ENCODE measurements around the gene LRSAM1.

LRSAM1 gene

DNA sequence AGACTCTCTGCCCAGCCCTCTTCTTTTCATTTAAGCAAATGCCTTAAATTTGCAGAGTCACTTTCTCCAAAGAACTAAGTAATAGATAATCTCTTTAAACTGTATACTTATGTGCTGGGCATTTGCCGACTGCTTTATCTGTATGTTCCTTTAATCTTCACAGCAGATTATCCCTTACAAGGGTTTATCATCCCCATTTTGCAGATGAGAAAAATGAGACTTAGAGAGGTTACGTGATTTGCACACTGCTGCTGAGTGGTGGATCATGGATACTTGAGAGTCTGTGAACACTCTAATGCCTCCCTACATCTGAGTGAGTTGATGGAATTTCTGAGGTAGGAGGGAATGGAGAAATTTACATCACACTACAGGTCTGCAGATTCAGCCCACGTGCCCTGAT, 23.0 kb upstream of the LRSAM1 start:
- no peak for DNase-seq

DNA sequence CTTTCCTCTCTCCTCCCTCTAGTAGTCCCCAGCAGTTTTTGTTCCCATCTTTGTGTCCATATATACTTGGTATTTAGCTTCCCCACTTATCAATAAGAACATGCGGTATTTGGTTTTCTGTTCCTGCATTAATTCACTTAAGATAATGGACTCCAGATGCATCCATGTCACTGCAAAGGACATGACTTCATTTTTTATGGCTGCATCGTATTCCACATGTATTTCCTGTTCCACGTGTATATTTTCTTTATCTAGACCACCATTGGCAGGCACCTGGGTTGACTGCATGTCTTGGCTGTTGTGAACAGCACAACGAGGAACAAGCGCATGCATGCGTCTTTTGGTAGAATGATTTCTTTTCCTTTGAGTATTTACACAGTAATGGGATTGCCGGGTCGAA, 20.9 kb upstream of the LRSAM1 start:
- no peak for DNase-seq

DNA sequence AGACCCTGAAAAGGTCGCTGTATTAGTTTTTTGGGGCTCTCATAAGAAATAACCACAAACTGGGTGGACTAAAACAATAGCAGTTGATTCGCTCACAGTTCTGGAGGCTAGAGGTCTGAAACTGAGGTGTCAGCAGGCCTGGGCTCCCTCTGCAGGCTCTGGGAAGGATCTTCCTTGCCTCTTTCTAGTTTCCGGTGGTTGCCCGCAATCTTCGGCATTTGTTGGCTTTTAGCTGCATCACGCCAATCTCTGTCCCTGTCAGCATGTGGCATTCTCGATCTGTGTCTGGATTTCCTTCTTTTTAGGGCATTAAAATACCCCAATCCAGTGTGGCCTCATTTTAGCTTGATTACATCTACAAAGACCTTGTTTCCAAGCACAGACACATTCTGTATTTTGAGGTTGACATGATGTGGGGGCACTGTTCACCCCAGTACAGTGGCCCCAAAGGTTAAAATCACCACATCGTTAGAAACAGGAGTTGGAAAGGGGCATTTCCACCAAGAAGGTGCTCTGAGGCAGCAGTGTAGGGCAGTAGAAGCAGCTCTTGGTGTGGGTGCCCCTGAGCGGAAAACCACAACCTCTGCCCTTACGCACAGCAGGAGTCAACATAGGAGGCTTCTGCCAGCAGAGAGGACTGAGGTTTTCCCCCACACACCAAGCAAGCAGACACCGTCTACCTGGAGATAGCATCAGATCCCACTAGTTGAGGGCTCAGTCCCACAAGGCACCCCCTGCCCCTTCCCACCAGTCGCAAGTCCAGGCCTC, 13.6 kb upstream of the LRSAM1 start:
- no peak for DNase-seq

DNA sequence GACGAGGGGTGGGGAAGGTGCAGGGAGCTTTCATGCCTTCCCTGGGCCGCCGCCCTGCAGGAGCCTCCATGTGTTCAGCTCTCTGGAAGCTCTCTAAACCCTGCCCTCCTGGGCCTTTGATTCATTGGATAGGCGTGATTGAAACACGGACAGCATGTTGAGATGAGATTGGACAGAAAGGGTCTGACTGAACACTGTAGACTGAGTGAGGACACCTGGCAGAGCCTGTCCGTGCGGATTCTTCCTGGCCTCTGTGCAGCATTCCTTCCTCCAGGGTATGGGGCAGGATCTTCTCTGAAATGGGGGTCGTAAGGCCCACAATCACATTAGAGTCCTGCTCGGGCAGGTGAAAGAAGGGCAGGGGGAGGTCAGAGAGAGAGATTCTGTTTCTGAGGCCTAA, 12.9 kb upstream of the LRSAM1 start:
- no peak for DNase-seq

DNA sequence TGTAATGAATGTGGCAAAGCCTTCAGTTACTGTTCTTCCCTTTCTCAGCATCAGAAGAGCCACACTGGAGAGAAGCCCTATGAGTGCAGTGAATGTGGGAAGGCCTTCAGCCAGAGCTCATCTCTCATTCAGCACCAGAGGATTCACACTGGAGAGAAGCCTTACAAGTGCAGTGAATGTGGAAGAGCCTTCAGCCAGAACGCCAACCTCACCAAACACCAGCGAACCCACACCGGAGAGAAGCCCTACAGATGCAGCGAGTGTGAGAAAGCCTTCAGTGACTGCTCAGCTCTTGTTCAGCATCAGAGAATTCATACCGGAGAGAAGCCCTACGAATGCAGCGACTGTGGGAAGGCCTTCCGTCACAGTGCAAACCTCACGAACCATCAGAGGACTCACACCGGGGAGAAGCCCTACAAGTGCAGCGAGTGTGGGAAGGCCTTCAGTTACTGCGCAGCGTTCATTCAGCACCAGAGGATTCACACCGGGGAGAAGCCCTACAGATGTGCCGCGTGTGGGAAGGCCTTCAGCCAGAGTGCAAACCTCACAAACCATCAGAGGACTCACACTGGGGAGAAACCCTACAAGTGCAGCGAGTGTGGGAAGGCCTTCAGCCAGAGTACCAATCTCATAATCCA, 6.9 kb upstream of the LRSAM1 start:
- no peak for DNase-seq

DNA sequence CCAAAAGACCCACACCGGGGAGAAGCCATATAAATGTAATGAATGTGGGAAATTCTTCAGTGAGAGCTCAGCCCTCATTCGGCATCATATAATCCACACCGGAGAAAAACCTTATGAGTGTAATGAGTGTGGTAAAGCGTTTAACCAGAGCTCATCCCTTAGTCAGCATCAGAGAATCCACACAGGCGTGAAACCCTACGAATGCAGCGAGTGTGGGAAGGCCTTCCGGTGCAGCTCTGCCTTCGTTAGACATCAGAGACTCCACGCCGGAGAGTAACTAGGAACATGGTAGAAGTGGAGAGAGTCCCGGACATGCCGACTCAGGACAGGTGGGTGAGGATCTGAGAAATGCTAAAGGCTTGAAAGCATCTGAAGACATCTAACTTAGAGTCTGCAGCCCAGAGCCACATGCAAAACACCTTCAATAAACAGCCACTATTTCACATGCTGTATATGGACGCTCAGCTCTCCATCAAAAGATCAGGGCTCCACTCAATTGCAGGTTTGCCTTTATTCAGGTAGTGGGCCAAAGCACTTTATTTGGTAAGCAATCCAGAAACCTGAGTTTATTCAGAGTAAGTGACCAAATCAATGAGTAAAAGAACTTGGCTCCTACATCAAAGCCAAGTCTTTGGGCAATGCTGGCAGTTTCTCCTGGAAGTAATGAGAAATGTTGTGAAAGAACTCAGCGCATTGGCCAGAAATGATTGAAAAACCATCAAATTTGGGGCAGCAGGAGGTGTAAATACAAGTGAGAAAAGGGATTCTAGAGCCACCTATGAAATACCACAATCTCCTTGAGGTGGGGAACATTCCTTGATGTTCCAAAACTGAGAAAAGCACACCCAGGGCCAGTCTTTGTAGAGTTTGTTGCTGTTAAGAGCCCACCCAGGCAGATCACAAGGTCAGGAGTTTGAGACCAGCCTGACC, 6.1 kb upstream of the LRSAM1 start:
- DNase-seq: no peak

DNA sequence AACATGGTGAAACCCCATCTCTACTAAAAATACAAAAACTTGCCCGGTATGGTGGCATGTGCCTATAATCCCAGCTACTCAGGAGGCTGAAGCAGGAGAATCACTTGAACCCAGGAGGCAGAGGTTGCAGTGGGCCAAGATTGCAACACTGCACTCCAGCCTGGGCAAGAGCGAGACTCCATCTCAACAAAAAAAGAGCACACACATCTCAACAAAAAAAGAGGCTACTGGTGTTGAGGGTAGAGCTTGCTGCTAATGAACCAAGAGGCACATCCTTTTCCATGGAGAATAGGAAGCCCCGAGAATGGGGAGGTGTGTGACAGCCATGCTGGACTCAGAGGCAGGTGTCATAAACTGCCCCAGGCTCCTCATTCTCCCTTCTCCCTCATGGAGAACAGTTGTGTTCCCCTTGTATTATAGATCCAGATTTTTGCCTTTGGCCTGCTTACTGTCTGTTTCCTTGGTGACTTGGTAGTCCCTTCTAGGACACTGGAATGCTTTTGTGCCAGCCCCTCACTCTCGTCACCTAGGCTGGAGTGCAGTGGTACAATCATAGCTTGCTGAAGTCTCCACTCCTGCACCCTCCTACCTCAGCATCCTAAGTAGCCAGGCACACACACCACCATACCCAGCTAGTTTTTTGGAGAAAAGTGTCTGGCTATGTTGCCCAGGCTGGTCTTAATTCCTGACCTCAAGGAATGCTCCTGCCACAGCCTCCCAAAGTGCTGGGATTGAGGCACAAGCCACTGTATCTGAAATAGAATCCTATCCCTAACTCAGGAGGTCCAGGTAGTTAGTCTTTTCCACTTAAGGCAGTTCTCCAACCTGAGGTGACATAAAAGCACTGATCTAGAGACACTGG, 5.2 kb upstream of the LRSAM1 start:
- DNase-seq: no peak

DNA sequence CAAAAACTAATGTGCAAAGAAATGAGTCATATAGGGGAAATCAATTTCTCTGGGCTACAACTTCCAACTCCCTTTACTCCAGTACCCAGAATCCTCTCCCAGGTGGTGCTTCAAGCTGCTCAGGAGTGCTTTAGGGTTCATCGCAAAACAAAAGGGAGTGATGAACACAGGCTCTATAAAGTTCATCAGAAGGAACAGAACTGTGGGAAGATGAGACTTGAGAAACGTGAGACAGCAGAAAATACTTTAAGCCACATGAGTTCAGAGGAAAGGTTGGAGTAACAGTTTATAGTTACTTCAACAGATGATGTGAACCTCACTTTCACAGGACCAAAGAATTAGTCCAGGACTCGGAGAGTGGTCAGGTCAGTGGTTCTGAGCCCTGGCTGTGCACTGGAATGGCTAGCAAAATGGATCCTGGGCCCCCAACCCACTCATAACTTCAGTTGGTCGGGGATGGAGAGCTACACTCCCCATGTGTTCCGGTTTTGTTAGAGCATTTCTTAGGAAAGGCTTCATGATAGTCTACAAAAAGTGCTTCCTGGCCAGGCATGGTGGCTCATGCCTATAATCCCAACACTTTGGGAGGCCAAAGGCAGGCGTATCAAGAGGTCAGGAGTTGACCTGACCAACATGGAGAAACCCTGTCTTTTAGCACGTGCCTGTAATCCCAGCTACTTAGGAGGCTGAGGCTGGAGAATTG, 4.4 kb upstream of the LRSAM1 start:
- no peak for DNase-seq

DNA sequence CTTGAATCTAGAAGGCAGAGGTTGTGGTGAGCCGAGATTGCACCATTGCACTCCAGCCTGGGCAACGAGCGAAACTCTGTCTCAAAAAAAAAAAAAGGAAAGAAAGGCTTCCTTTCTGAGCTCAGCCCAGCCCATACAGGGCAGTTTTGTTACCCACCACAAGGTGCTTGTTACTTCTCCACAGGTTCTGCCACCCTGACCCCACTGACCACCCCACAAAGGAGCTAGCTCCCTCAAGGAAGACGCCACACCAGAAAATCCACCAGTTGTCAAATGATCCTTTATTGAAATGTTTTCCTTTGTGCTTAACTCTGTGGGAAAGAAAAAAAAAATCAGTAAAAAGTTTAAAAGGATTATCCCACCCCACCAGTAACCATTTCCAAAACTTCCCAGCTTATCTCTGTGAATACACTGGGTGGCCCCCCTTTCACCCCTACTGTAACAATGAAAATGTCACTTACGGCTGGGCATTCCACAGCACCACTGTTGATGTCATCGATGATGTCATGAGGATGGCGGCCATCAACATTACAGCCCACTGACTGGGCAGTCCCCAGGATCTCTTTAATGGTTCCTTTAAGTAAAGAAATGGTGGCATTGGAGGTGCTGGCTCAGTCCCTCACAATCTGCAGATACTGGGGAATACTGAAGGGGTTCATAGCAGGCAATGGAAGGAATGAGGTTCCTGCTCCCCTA, 3.7 kb upstream of the LRSAM1 start:
- DNase-seq: no peak

DNA sequence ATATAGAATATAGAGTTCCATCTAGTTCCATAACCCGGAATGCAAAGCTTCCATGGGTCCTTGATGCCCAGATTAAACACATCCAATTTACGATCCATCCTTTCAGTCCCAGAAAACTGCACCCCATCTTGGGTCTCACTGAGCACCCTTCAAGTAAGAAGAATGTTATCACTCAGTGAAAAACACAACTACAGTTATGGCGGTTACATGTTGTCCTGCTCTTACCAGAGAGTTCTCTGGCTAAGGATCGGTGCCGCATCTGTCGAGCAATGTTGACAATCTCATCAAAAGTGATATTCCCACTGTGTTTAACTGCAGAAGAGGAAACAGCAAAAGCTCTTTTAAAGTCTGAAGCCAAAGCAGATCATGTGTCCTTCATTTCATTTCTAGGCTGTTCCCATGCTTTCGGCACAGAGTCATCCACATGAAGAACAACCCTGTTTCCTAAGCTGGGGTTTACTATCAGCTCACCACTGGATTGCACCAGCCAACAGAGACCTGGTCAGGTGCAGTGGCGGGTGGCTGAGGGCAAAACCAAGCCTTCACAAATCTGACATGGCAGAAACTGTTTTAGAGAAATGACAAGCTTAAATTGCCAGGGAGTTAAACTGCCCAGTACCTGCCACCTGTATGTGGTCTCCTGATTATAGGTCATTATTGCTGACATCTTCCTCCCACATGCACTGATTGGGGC, 3.1 kb upstream of the LRSAM1 start:
- no peak for DNase-seq

DNA sequence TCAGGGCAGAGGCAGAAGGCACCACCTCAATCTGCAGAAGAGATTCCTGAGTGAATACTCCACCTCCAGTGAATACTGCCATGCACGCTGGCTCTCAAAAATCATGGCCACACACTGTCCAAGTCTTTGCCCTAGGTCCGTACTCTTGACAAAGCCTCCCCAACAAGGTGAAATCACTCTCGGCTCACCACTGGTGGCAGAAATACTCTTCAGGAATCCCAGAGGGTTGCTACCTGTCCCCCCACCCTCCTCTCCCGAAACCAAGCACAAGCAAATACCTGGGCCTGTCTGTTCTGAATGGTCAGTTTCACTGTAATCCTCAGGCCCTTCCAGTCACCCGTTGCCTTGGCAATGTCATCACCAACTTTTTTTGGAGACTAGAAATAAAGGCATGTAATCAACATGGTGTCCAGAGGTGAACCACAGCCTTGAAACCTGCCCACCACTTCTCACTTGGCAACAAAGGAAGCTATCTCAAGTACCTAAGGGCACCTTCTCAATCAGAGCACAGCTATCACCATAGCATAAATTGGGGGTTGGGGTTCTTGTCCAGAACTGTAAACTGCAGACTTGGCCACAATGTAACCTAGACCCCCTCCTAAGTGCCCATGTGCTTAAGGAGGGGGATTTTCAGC, 1.9 kb upstream of the LRSAM1 start:
- no peak for DNase-seq

DNA sequence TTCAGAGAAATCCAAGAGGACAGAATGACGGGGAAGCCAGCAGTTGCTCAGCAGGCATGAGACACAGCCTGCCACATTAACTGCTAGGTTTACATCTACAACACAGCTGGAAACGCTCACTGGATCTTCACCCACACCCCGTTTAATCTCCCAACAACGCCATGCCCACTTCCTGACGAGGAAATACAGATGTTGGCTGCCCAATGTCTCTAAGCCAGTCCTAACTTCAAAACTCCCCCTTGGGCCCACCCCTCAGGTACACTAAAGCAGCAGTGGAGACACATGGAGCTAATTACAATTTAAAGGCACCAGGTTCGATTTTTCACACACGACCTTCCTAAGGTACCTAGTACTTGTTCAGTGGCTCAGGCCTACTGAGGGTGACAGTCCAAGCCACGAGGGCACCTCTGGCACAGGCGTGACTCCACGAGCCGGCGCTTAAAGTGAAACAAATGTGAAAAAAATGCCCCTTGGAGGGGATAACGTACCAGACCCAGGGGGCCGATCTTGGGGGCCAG, 1.0 kb upstream of the LRSAM1 start:
- peak; percentile 14 for DNase-seq

DNA sequence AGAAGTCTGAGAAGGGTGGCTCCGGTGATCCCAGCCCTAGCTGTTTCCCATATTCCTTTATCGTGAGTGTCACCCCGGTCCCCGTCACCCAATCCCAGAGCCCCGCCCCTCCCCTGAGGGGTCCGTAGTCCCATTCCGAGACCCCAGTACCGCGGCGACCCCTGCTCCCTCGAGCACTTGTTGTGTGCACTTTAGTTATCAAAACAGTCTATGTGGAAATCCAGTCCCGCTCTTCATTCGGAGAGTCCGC, 223 bp downstream of the LRSAM1 start:
- no peak for DNase-seq

DNA sequence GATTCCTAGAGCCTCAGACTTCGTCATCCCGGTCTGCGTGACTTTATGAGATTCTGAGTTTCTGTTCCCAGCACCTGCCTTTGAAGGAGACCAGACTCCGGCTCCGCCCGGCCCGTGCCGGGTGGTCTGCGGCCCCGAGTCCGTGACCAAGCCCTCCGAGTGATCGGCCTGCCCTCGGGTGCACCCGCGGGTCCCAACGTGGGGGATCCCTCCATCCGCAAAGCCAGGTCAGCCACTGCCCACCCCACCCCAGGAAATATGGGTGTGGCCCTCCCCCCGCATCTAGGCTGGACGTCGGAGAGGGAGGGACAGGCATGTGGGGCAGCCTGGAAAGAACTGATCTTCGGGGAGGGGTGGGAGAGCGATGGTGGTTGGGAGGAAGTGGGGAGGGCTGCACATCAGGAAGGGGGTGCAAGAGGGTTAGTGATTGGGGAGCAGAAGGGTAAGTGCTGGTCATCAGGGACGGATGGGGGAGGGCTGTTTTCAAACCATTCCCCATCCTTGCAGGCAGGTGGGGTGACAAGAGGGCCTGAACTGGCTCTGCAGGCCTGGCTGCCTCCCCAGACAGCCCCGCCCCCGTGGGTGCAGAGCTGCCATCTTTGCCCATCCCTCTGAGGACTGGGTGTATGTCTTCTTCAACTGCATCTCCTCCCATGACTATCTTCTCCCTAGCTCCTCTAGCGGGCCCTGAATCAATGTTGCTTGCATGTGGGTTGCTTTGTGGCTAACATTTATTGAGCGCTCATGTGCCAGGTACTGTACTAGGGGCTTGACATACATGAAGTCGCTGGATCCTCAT, 747 bp downstream of the LRSAM1 start:
- peak; percentile 42 for DNase-seq

DNA sequence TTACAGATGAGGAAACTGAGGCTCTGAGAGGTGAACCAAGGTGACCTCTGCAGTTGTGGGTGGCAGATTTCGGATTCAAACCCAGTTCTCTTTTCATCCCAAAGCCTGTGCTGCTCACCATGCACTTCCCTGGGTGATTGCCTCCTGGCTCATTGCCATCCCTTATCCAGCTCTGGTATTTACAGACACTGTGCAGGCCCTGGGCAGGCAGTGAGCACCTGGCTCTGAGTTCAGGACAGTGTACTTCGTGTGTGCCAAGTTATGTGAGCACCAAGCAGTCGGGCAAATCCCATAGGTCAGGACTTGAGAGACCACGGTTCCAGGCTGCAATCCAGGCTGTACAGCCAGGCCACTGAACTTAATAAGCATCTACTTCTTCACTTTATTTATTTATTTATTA, 1.4 kb downstream of the LRSAM1 start:
- DNase-seq: peak; percentile 38

DNA sequence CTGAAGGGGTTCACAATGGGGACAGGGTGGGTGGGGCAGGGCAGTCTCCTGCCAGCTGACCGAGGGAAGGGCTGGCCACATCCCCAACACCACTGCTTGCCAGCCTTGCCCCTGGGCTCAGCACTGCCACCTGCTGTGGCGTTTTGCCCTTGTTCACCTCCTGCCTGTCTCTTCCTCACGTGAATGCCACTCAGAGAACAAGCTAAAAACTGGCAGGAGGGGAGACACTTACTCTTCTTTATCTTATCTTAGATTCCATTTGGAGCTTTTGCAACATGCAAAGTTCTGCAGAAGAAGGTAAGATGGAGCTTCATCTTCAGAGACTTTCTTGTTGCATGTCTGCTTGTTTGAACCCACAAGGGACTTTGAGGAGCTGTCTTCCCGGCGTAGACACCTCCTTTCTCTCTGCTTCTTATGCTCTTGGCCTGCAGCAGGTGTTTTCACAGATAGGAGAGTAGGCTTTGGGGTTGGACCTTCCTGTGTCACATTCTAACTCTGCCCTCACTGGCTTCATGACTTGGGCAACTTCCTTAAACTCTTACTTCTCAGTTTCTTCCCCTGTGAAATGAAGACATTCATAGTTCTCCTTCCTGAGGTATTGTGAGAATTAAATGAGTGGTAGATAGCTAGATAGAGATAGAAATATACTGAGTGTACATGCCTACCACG, 4.1 kb downstream of the LRSAM1 start:
- DNase-seq: no peak

DNA sequence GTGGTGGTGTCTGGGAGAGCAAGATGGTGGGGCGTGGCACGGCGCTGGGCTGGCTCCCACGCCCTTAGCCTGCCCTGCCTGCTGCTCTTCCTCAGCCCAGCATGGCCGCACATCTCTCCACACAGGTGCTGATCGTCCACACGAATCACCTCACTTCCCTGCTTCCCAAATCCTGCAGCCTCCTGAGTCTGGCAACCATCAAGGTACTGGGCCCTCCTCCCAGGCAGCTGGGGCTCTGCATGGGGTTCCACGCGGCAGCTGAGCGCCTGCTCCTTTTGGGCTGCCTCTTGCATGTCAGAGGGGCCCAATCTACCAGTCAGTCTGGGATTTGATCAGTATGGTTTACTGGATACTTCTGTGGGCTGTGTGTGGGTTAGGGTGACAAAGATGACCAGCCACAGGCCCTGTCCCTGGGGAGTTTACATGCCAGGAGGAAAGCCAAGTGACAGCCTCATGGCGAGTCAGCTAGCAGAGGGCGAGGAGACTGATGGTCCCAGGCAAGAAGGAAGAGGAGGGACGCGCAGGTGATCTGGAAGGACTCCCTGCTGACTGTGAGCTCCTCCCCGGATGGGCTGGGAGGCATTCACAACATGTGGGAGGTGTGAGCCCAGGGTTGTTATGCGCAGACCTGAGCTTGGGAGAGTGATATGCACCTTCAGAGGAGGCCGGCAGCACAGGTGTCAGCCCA, 6.0 kb downstream of the LRSAM1 start:
- no peak for DNase-seq

DNA sequence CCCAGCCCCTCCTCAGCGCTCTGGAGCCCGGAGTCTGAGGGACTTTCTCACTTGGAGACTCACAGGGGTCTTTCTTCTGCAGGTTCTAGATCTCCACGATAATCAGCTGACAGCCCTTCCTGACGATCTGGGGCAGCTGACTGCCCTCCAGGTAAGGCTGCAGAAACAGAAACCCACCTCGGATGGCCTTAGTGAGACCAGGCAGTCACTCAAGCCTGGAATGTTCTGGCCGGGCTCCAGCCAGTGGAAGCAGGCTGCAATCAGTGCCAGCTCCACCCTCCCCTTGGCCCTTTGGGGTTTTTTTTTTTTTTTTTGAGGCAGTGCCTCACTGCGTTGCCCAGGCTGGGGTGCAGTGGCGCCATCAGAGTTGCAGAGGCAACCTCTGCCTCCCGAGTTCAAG, 7.6 kb downstream of the LRSAM1 start:
- no peak for DNase-seq
